Hair follicle dermal papilla cell (primary cell): ENCODE data around the gene FAM131C. TPM values are rescaled to one million over a fixed set of nuclear protein-coding genes. Genes with fewer than 3 reads are reported as not detected.

Source experiments
- total RNA-seq: library from RNA; depleted of rRNA; stranded (reverse); fragments of >200 nt; gene quantifications from 2 replicates; pipeline ENCODE4 v1.2.3, GENCODE V29; 2012

FAM131C gene
- 0.49 and 0.65 TPM in 2 replicates for total RNA-seq

GRCh38 chr1:16073490-16074119 is at the start of gene FAM131C:
TSS of gene FAM131C (minus strand) at chr1:16073651. CDS start at chr1:16073442, 209 bp downstream.

GRCh38 chr1:16043521-16043920 is 29.9 kb downstream of the FAM131C start, which contains the start of gene CLCNKB:
TSS of gene CLCNKB (plus strand) at chr1:16043782. CDS start at chr1:16044493, 711 bp downstream.

GRCh38 chr1:16021681-16022080 is 51.8 kb downstream of the FAM131C start, which contains the start of gene CLCNKA:
TSS of gene CLCNKA (plus strand) at chr1:16022036. CDS start at chr1:16022620, 584 bp downstream.

GRCh38 chr1:16017461-16018303 is 55.8 kb downstream of the FAM131C start, which contains the start of gene HSPB7:
TSS of gene HSPB7 (minus strand) at chr1:16018043. CDS start at chr1:16017963, 80 bp downstream.

Other genes starting within 250 kb of the FAM131C start
- gene SPEN, start 225.9 kb downstream of the FAM131C start, total RNA-seq, result 27.3 and 28.6 TPM in 2 replicates
- 36.2 and 49.8 TPM in 2 replicates for gene ZBTB17, start 97.5 kb downstream of the FAM131C start, total RNA-seq
- gene SRARP, start 69.4 kb downstream of the FAM131C start, total RNA-seq, result not detected in 2 replicates
- 20.6 and 22.2 TPM in 2 replicates for gene HSPB7, start 55.6 kb downstream of the FAM131C start, total RNA-seq
- gene CLCNKA, start 51.6 kb downstream of the FAM131C start, total RNA-seq, result 0.16 TPM in 1 of 2 replicates, not detected in the other
- gene CLCNKB, start 29.9 kb downstream of the FAM131C start, total RNA-seq, result 0.24 and 0.32 TPM in 2 replicates
- 18.2 and 18.5 TPM in 2 replicates for gene EPHA2, start 82.4 kb upstream of the FAM131C start, total RNA-seq
- 8.3 and 9.1 TPM in 2 replicates for gene ARHGEF19, start 139.0 kb upstream of the FAM131C start, total RNA-seq
- 10.7 and 16.2 TPM in 2 replicates for gene CPLANE2, start 163.5 kb upstream of the FAM131C start, total RNA-seq